ENCODE measurements around the gene DNAH17. TPM values are rescaled to one million over a fixed set of nuclear protein-coding genes. Genes with fewer than 3 reads are reported as not detected.

DNAH17 gene
- total RNA-seq, result not detected in 2 replicates

DNA sequence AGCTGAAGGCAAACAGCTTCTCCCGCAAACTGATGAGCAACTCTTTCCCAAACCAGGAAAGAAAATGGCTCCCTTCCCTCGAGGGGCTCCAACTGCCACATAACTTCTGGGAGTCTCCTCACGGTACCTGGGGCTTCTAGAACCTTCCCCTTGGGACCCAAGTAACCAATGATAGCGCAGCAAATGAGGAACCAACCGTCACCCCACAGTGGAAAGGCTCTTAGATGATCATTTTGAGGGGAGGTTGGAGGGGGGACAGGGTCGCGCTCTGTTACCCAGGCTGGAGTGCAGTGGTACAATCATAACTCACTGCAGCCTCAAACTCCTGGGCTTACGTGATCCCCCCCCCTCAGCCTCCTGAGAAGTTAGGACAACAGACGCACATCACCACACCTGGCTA lies at the start of gene DNAH17:
Gene DNAH17 (minus strand): TSS at position 101 of the 400 bp plus-strand sequence. CDS start 2,339 bp downstream, outside the sequence.

GRCh38 chr17:78378225-78379130 lies 198.7 kb downstream of the DNAH17 start, which contains the start of gene PGS1:
TSS of gene PGS1 (plus strand) at chr17:78378649. CDS start at chr17:78378666, 17 bp downstream.

Other genes starting within 250 kb of the DNAH17 start
- gene SOCS3, start 217.3 kb downstream of the DNAH17 start, total RNA-seq, result 66.5 and 82.6 TPM in 2 replicates
- gene PGS1, start 198.7 kb downstream of the DNAH17 start, total RNA-seq, result 16.0 and 30.0 TPM in 2 replicates
- gene CYTH1, start 204.9 kb upstream of the DNAH17 start, total RNA-seq, result 9.6 and 12.9 TPM in 2 replicates